IMR-90 (cell line): ENCODE measurements around the gene PRSS12. TPM values are rescaled to one million over a fixed set of nuclear protein-coding genes. Genes with fewer than 3 reads are reported as not detected.
A peak's percentile ranks its signal among the peaks of the same experiment; 100 is the strongest.

ENCODE experiments used
- ATAC-seq: fragments of 200-7000 bp; cut with Tn5 transposase; 2 replicates; pipeline ENCODE4 v1.9.1; 2020; ENCODE audit warnings: low read depth, mild to moderate bottlenecking, moderate library complexity
- BruUV-seq: library from RNA; stranded (reverse); fragments of 400-500 nt; replicated peaks from 2 replicates; lab custom pipeline; 2021; lab: Mats Ljungman, UMichigan
- CTCF ChIA-PET: fragments of 300-600 bp; formaldehyde crosslinking; extraction: SDS; loops from one replicate; lab custom pipeline; 2021; ENCODE audit warnings: antibody characterized with exemption; lab: Yijun Ruan, JAX
- POLR2A ChIA-PET: fragments of 300-600 bp; sonication (Branson Sonifier 250); formaldehyde crosslinking; loops from one replicate; lab custom pipeline; 2022; ENCODE audit warnings: antibody characterized with exemption; ENCODE audit not compliant: unreplicated experiment; lab: Charles Lee
- DNase-seq: peaks from one replicate; pipeline ENCODE4 v3.0.0; 2013
- H2AFZ ChIP-seq: replicated peaks from 2 replicates; pipeline ENCODE3; 2013; ENCODE audit warnings: low read length, mild to moderate bottlenecking; ENCODE audit not compliant: poor library complexity
- H2AK5ac ChIP-seq: 2 replicates; pipeline ENCODE4 v1.6.1; 2013; ENCODE audit warnings: low read depth, low read length, inconsistent platforms
- H2AK9ac ChIP-seq: replicated peaks from 2 replicates; pipeline ENCODE3; 2013; ENCODE audit warnings: mild to moderate bottlenecking, low read depth, low read length, moderate library complexity; ENCODE audit not compliant: poor library complexity
- H2BK120ac ChIP-seq: 2 replicates; pipeline ENCODE4 v1.6.1; 2013; ENCODE audit warnings: low read depth, low read length, inconsistent platforms
- H2BK15ac ChIP-seq: 3 replicates; pipeline ENCODE4 v1.6.1; 2013; ENCODE audit warnings: low read depth, low read length, inconsistent platforms
- H2BK20ac ChIP-seq: 2 replicates; pipeline ENCODE4 v1.6.1; 2013; ENCODE audit warnings: low read depth, mild to moderate bottlenecking, inconsistent platforms, low read length, moderate library complexity
- H2BK5ac ChIP-seq: 2 replicates; pipeline ENCODE4 v1.6.1; 2013; ENCODE audit warnings: mild to moderate bottlenecking, low read depth, low read length, inconsistent platforms; ENCODE audit not compliant: poor library complexity, severe bottlenecking
- H3K14ac ChIP-seq: replicated peaks from 2 replicates; pipeline ENCODE4 v1.6.1; 2013; ENCODE audit warnings: low read depth, low read length, inconsistent platforms
- H3K18ac ChIP-seq: 2 replicates; pipeline ENCODE4 v1.6.1; 2013; ENCODE audit warnings: low read depth, low read length, control low read depth
- H3K23ac ChIP-seq: 2 replicates; pipeline ENCODE4 v1.6.1; 2013; ENCODE audit warnings: low read depth, low read length, inconsistent platforms
- H3K27ac ChIP-seq: 2 replicates; pipeline ENCODE4 v1.5.1; 2013; ENCODE audit warnings: mild to moderate bottlenecking, control low read depth, low read length; ENCODE audit not compliant: insufficient read depth
- H3K27me3 ChIP-seq: 2 replicates; pipeline ENCODE4 v1.6.1; 2013; ENCODE audit warnings: low read length; ENCODE audit not compliant: control insufficient read depth, insufficient read depth
- H3K36me3 ChIP-seq: 2 replicates; pipeline ENCODE4 v1.6.1; 2013; ENCODE audit warnings: low read length, mixed read lengths; ENCODE audit not compliant: control insufficient read depth, insufficient read depth
- H3K4ac ChIP-seq: 2 replicates; pipeline ENCODE4 v1.6.1; 2013; ENCODE audit warnings: low read depth, low read length, inconsistent platforms
- H3K4me1 ChIP-seq: 2 replicates; pipeline ENCODE4 v1.6.1; 2013; ENCODE audit warnings: low read length, mixed read lengths; ENCODE audit not compliant: control insufficient read depth, insufficient read depth
- H3K4me2 ChIP-seq: 2 replicates; pipeline ENCODE4 v1.6.1; 2013; ENCODE audit warnings: low read depth, mild to moderate bottlenecking, control low read depth, low read length, moderate library complexity
- H3K4me3 ChIP-seq: 2 replicates; pipeline ENCODE4 v1.5.1; 2013; ENCODE audit warnings: low read depth, mild to moderate bottlenecking, control low read depth, low read length, moderate library complexity; ENCODE audit not compliant: insufficient read depth
- H3K56ac ChIP-seq: 2 replicates; pipeline ENCODE4 v1.6.1; 2013; ENCODE audit warnings: low read length, inconsistent platforms; ENCODE audit not compliant: insufficient read depth; ENCODE audit errors: extremely low read depth
- H3K79me1 ChIP-seq, 2 experiments: 2 replicates each; pipeline ENCODE4 v1.6.1; 2013; ENCODE audit warnings: low read length in 2 of 2, inconsistent platforms in 1 of 2, low read depth in 1 of 2
- H3K9ac ChIP-seq: 2 replicates; pipeline ENCODE4 v1.6.1; 2013; ENCODE audit warnings: low read depth, low read length, control low read depth
- H3K9me1 ChIP-seq: 2 replicates; pipeline ENCODE4 v1.6.1; 2013; ENCODE audit warnings: low read length, inconsistent platforms; ENCODE audit not compliant: insufficient read depth
- H3K9me3 ChIP-seq: 2 replicates; pipeline ENCODE4 v1.6.1; 2013; ENCODE audit warnings: low read length; ENCODE audit not compliant: control insufficient read depth, insufficient read depth
- H4K20me1 ChIP-seq: 2 replicates; pipeline ENCODE4 v1.6.1; 2013; ENCODE audit warnings: low read length, inconsistent platforms; ENCODE audit not compliant: insufficient read depth
- H4K5ac ChIP-seq: 2 replicates; pipeline ENCODE4 v1.6.1; 2013; ENCODE audit warnings: mild to moderate bottlenecking, low read depth, low read length, control low read depth
- H4K8ac ChIP-seq, 2 experiments: 2 replicates each; pipeline ENCODE4 v1.6.1; 2013; ENCODE audit warnings: low read depth in 2 of 2, low read length in 2 of 2, control low read depth in 1 of 2, inconsistent platforms in 1 of 2
- H4K91ac ChIP-seq: 2 replicates; pipeline ENCODE4 v1.6.1; 2013; ENCODE audit warnings: low read depth, low read length, inconsistent platforms; ENCODE audit not compliant: insufficient read depth
- CEBPB ChIP-seq: IDR thresholded peaks from 2 replicates; pipeline ENCODE4 v1.6.1; 2012; ENCODE audit warnings: low read depth, low read length, improper control_type of control experiment
- CHD1 ChIP-seq: IDR thresholded peaks from 2 replicates; pipeline ENCODE4 v1.6.1; 2012; ENCODE audit warnings: low read depth, low read length, improper control_type of control experiment
- MAFK ChIP-seq: IDR thresholded peaks from 2 replicates; pipeline ENCODE4 v1.6.1; 2012; ENCODE audit warnings: low read depth, low read length, improper control_type of control experiment
- POLR2A ChIP-seq: IDR thresholded peaks from 2 replicates; pipeline ENCODE4 v1.6.1; 2012; ENCODE audit warnings: mild to moderate bottlenecking, low read depth, low read length
- RAD21 ChIP-seq: IDR thresholded peaks from 2 replicates; pipeline ENCODE4 v1.6.1; 2012; ENCODE audit warnings: low read length, improper control_type of control experiment
- dilution Hi-C: fragments of 300-500 bp; cut with HindIII; formaldehyde crosslinking; loops from one replicate; pipeline ENCODE4 v1.14.3; 2018; ENCODE audit warnings: low sequenced_read_pairs; ENCODE audit not compliant: unreplicated experiment
- in situ Hi-C: fragments of 300-500 bp; cut with MboI; formaldehyde crosslinking; loops from 3 replicates; pipeline ENCODE4 v1.14.3; 2019; ENCODE audit warnings: low sequenced_read_pairs, inconsistent platforms, mixed read lengths
- intact Hi-C: fragments of 100-400 bp; cut with micrococcal nuclease; formaldehyde crosslinking; loops from 2 replicates; pipeline ENCODE4 v1.10.0; 2022
- polyA plus RNA-seq, 3 experiments: library from polyadenylated mRNA; depleted of rRNA; stranded (reverse); fragments of >200 nt; gene quantifications; 2 replicates each; pipeline ENCODE4 v1.2.3, GENCODE V29; 2012; ENCODE audit warnings: low replicate concordance in 1 of 3
- total RNA-seq: library from RNA; depleted of rRNA; stranded (reverse); fragments of >200 nt; gene quantifications from 2 replicates; pipeline ENCODE4 v1.2.3, GENCODE V29; 2012

The PRSS12 gene
- total and polyA plus RNA-seq, 2 of the 4 experiments (the other 2 are of a cell fraction) = 51.1 to 71.5 TPM

GRCh38 chr4:118254368-118254767 is 98.4 kb downstream of the PRSS12 start:
- Histone ChIP-seq H2BK20ac (no peak overlapping the region), H3K27me3 (no peaks in the 10 kb centered on the region), H3K9me3 (no peaks in the 10 kb centered on the region), H3K79me1 (no peaks in the 10 kb centered on the region), H3K4ac (no peak overlapping the region), H2BK120ac (no peak overlapping the region), H3K4me1 (no peaks in the 10 kb centered on the region), H3K4me3 (no peak overlapping the region), H2AFZ (no peak overlapping the region), H3K14ac (no peak overlapping the region), H2AK5ac (no peak overlapping the region), H3K18ac (no peak overlapping the region), H3K56ac (no peak overlapping the region), H3K9ac (no peak overlapping the region), H4K91ac (no peak overlapping the region), H4K20me1 (no peaks in the 10 kb centered on the region), H3K27ac (no peak overlapping the region), H3K4me2 (no peak overlapping the region), H2BK15ac (no peak overlapping the region), H3K9me1 (no peaks in the 10 kb centered on the region), H3K36me3 (no peaks in the 10 kb centered on the region), H4K5ac (no peak overlapping the region), H4K8ac (no peak overlapping the region), H3K23ac (no peak overlapping the region), H2BK5ac (no peak overlapping the region), H2AK9ac (no peak overlapping the region)
- no peak for TF ChIP-seq POLR2A
- TF ChIP-seq CHD1 = no peak
- TF ChIP-seq MAFK = 0 out of 2 replicates have a peak, but pooled peaks have one; percentile 22
- no peak for TF ChIP-seq RAD21
- TF ChIP-seq CEBPB = no peak
- ATAC-seq = no peak
- ChIA-PET POLR2A (no interaction called here), CTCF (no interaction called here)
- BruUV-seq = no TSS peak
- in situ Hi-C loops (loop anchor here (25.0 kb wide), 1 partner anchor 892 kb away; no protein-coding TSS in a partner anchor), dilution Hi-C loops (no loop called here), intact Hi-C loops (no loop called here)
- DNase-seq = no peak
